UCSD-AML1 (cell line): ENCODE data around the gene ZDHHC11B.
"Not testable (repeated sequence)": the region's sequence is repeated elsewhere in the genome, so short reads cannot be mapped to it uniquely, and the experiment has no call there.

Experiments used
- DNase-seq: peaks from one replicate; lab custom pipeline; 2025; ENCODE audit not compliant: unreplicated experiment; lab: John Stamatoyannopoulos, UW

Gene ZDHHC11B

DNA sequence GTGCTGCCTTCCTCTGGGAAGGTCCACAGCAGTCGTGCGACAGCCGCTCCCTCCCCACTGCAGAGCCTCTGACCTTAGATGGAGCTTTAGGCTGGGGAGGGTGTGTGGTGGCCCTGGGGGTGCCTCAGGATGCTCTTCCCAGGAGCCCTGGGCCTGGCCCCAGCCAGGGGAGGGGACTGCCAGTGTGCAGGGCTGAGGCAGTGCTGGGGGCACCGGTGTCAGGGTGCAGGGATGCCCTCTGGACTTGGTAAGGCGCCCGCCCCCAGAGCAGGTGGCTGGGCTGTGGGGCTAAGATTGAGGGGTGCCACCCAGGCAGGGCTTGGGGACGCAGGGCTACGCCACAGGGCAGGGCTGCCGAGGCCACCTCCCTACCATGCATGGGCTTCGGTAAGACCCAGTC lies 13.9 kb downstream of the ZDHHC11B start:
- DNase-seq = not testable (repeated sequence)

DNA sequence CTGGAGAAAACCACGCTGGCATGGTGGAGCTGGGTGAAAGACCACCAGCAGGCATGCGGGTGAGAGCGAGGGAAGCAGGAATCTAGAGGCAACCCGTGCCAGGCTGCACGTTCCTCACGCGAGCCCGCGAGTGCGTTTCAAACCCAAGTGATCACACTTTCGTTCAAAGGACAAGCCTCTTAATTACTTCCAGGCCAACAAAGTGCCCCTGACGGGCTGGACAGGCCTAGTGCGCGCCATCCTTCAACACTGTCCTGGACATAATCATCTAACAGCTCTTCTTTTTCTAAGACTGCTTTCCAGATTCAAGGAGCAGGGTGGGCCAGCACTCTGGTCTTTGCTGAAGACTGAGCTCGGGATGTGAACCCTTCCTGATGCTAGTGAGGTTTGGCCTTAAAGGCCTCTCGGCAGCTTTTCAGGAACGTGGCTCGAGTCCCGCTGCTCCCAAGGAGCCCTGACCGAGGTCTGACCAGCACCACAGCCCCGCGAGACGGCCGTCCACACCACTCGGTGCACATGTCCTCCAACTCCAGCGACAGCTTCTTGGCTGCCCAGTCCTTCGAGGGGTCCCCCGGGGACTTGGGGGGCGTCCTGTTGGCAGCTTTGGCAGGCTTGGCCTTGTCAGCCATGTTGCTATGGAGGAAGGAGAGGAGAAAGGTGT lies 14.9 kb downstream of the ZDHHC11B start:
- not testable (repeated sequence) for DNase-seq

GRCh38 chr5:766666-767431 lies 17.7 kb downstream of the ZDHHC11B start:
- DNase-seq = no peak

- no peak for DNase-seq
Observed at GRCh38 chr5:765948-766631, 18.4 kb downstream of the ZDHHC11B start.

DNA sequence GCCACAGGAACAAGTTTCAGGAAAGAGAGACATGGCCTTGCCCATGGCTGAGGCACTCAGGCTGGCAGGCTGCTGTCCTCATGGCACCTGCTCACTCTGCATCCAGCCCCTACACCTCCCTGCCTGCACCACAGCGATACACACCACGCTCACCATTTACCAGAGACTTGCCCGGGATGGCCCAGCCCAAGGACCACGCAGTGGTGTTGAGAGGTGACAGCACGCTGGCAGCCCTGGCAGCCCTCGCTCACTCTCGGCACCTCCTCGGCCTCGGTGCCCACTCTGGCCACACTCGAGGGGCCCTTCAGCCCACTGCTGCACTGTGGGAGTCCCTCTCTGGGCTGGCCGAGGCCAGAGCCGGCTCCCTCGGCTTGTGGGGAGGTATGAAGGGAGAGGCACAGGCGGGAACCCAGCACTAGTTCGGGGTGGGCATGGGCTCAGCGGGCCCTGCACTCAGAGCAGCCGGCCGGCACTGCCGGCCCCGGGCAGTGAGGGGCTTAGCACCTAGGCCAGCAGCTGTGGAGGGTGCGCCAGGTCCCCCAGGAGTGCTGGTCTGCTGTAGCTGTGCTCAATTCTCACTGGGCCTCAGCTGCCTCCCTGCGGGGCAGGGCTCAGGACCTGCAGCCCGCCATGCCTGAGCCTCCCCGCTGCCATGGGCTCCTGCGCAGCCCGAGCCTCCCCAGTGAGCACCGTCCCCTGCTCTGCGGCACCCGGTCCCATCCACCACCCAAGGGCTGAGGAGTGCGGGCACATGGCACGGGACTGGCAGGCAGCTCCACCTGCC lies 20.3 kb downstream of the ZDHHC11B start:
- DNase-seq = no peak

GRCh38 chr5:763397-763796 lies 21.1 kb downstream of the ZDHHC11B start:
- DNase-seq = no peak

DNA sequence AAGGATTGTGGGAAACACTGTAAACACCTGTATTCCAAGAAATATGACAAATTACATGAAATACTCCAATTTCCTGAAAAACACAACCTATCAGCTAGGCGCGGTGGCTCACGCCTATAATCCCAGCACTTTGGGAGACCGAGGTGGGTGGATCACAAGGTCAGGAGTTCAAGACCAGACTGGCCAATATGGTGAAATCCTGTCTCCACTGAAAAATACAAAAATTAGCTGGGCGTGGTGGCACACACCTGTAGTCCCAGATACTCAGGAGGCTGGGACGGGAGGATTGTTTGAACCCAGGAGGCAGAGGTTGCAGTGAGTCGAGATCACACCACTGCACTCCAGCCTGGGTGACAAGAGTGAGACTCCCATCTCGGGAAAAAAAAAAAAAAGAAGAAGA lies 21.5 kb downstream of the ZDHHC11B start:
- DNase-seq = not testable (repeated sequence)

DNA sequence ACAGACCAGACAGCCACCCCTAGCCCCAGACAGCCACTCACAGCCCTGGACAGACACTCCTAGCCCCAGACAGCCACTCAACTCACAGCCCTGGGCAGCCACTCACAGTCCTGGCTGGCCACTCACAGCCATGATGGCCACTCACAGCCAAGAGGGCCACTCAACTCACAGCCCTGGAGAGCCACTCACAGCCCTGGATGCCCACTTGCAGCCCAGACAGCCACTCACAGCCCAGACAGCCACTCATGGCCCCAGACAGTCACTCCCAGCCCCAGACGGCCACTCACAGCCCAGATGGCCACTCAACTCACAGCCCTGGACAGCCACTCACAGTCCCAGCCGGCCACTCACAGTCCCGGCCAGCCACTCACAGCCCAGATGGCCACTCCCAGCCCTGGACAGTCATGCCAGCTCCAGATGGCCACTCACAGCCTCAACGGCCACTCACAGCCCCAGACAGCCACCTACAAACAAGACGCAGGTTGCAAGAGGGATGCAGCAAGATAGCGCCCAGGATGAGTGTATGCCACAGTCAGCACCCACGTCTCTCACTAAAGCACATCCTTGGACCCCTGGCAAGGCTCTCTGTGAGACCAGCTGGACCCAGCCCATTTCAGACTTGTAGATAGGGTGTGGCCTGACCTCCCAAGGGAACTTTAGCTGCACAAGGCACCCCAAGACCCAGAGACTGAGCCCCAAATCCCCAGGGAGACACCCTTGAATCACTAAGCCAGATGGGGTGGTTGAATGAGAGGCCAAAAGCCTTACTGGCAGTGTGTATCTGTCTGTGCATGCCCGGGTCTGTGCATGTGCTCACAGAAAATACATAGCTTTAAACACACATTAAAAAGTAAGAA lies 22.4 kb downstream of the ZDHHC11B start:
- DNase-seq = no peak

GRCh38 chr5:761059-761771 lies 23.3 kb downstream of the ZDHHC11B start:
- no peak for DNase-seq

DNA sequence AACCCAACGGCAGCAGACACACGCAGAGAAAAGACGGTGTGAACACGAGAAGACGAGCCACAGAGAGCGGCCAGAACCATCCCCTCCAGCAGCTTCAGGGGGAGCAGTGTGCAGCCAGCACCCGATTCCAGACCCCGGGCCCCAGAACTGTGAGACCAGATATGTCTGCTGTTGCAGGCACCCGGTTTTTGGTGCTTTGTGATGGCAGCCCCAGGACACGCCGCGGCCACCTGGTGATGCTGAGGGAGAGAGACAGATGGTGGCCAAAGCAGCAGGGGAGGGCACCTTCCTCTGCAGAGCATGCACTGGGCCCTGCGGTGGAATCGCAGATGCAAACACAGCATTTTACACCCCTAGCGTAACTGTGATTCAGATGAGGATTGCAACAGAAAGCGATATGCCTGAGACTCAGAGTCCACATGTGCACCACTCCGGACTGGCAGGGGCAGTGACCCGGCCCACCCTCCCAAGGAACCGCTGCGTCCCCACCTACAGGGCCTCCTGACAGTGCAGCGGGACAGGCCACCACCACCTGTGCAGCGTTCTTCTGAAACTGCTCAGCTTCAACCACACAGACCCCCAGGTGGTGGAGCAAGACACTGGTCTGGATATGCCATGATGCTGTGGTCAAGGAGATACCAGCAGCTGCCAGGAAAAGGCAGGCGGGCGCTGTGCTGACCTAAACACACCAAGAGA lies 24.0 kb downstream of the ZDHHC11B start:
- DNase-seq = no peak

DNA sequence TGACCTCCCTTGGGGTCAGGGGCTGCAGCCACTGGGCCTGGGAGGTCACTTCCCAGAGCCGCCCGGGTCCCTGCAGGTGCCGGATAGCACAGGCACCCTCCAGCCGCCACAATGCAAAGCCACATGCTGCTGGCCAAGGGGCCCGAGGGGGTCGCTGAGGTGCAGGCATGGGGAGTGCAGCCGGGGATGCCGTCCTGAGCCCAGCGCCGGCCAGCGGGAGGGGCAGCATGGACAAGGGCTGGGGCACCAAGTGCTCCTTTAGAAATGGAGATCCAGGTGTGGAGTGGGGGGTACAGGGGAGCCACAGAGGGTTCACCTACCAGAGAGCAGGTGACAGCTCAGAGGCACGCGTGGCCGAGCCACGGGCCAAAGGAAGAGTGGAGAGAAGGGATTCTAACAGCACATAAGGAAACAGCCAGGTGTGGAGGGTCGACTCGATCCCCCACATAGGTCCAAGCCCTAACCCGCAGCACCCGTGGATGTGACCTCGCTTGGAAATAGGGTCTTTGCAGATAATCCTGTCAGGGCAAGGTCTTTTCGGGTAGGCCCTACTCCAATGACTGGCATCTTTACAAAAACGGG lies 24.7 kb downstream of the ZDHHC11B start:
- DNase-seq = no peak

DNA sequence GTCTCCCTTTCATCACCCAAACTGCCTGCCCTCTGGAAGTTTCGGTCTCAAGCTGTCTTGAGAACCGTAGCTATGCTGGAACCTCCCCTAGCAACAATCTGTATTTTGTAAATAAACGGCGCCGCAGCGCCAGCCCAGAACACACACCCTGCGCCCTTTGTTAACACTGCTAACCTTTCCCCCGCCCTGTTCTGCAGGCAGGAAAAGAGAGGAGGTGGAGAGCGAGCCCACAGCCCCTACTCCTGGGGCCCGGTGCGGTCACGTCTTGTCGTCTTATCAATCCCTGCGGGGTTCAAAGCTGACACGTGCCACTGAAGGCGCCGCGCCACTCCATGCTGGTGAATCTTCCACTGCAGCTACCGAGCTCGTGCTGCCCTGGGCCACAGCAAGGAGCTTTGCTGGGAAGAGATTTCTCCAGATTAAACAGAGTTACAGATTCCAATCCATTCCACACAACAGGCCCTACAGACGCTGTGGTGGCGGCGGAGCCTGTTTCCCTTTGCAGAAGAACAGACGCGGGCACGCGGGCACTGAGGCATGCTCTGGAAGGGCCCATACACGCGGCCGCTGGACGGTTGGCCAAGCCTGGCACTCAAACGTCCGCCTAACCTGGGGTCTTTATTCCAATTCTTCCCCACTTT lies 25.3 kb downstream of the ZDHHC11B start:
- DNase-seq = no peak

GRCh38 chr5:758698-759053 lies 25.9 kb downstream of the ZDHHC11B start:
- DNase-seq = no peak

DNA sequence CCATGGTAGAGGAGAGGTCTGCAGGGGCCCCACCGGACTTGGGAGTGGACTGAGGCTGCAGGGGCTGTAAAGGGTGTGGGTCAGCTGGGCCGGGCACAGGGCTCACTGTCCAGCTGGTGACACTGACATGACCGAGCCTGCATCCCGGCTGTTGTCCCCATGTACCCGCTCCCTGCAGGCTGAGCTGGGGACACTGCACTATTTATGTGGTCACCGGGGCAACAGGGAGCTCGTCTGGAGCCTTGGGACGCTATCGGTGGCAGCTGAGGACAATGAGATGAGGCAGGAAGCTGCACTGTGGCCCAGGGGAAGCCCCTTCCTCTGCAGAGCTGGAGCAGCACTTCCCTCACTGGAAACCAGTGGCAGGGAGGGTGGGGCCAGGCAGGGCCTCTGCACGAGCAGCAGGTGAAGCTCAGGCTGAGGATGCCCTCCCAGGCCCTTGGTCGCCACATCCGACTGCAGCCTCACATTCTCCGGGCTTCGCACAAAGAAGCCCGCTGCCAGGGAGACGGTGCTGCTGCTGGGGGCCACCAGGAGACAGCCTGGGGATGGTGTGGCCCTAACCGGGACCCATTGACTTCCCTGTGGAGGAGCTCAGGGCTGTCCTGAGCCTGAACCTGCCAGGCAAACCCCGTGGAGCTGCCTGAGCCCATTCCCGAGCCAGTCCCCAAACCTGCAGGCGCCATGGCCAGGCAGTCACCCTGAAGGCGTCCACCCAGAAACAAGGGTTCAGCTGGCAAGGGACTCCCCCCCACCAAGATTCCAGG lies 26.4 kb downstream of the ZDHHC11B start:
- DNase-seq = no peak

DNA sequence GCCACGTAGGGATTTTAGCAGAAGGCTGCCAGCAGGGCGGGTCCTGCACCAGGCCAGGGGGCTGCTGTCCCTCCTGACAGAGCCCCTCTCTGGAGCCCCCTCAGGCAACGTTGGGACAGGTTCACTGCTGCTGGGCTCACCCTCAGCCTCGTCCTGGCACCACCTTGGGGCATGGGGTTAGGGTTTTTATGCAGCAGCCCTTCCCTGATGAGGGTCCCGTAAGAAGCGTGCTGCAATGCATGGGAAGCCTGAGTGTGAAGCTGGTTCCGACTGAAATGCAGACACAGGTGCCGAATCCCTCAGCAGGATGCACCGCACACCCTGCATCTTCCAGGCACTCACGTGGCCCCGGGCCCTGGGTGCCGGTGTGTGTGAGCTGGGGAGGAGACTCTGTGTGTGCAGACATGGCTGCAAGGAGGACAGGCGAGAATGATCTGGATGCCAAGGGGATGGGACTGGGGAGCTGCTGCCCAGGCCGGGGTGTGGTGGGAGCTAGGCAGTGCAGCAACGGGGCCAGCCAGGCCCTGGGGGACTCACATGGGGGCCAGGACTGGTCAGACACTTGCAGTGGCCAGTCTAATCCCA lies 27.1 kb downstream of the ZDHHC11B start:
- no peak for DNase-seq

DNA sequence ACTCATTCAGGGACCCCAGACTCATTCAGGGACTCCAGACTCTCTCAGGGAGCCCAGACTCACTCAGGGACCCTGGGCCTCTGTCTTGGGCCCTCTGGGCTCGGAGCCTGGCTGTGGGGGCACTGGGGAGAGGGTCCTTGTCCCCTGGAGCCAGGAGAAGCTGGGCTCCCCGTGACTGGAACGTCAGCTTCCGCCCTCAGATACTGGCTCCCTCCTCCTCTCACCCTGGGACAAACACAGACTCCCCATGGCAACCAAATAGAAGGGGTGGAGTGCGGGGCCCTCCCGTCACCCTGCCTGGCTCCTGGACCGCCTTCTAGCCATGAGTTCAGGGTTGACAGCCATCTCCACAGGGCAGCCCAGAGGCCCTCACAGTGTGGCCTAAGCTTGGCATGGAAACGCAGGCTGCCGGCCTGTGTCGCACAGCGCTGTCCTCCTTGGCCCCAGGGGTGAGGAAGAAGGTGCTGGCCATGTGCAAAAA lies 27.6 kb downstream of the ZDHHC11B start:
- DNase-seq = no peak

- no peak for DNase-seq
Observed at GRCh38 chr5:756171-756570, 28.4 kb downstream of the ZDHHC11B start.
